HepG2 (cell line): ENCODE measurements around the gene APBA3. TPM values are rescaled to one million over a fixed set of nuclear protein-coding genes. Genes with fewer than 3 reads are reported as not detected.
A peak's percentile ranks its signal among the peaks of the same experiment; 100 is the strongest.

Source experiments
- ATAD3A ChIP-seq: sonication (generic); formaldehyde crosslinking; IDR thresholded peaks from 2 replicates; pipeline ENCODE4 v1.4.0; 2020; ENCODE audit warnings: missing genetic modification reagents
- BORCS8-MEF2B ChIP-seq: sonication (generic); formaldehyde crosslinking; IDR thresholded peaks from 2 replicates; pipeline ENCODE4 v1.8.0; 2022; ENCODE audit warnings: mild to moderate bottlenecking, missing genetic modification reagents
- CBFB ChIP-seq: sonication (generic); formaldehyde crosslinking; IDR thresholded peaks from 2 replicates; pipeline ENCODE4 v1.4.0; 2020; ENCODE audit warnings: missing genetic modification reagents
- CHCHD3 ChIP-seq: sonication (generic); formaldehyde crosslinking; IDR thresholded peaks from 2 replicates; pipeline ENCODE4 v1.8.0; 2022; ENCODE audit warnings: mild to moderate bottlenecking, missing genetic modification reagents, moderate library complexity
- DPF2 ChIP-seq: sonication (generic); formaldehyde crosslinking; IDR thresholded peaks from 2 replicates; pipeline ENCODE4 v1.4.0; 2020; ENCODE audit warnings: mild to moderate bottlenecking, low read depth, missing genetic modification reagents, borderline replicate concordance
- ERF ChIP-seq: IDR thresholded peaks from 2 replicates; pipeline ENCODE4 v1.6.1; 2018; ENCODE audit warnings: missing biosample characterization, missing genetic modification reagents
- FIP1L1 ChIP-seq: fragments of 200-400 bp; formaldehyde crosslinking; IDR thresholded peaks from 2 replicates; pipeline ENCODE4 v1.6.1; 2018; ENCODE audit warnings: low read depth, mild to moderate bottlenecking, low read length, moderate library complexity, borderline replicate concordance; ENCODE audit not compliant: insufficient read depth
- FLYWCH1 ChIP-seq: sonication (generic); formaldehyde crosslinking; IDR thresholded peaks from 2 replicates; pipeline ENCODE4 v1.8.1; 2023; ENCODE audit warnings: mild to moderate bottlenecking, missing genetic modification reagents
- FOXA3 ChIP-seq: IDR thresholded peaks from 2 replicates; pipeline ENCODE4 v1.6.1; 2016; ENCODE audit warnings: missing genetic modification reagents, missing compliant biosample characterization
- GLI4 ChIP-seq: sonication (generic); formaldehyde crosslinking; IDR thresholded peaks from 2 replicates; pipeline ENCODE4 v1.5.1; 2020; ENCODE audit warnings: missing genetic modification reagents, mild to moderate bottlenecking, moderate library complexity, borderline replicate concordance
- MTA1 ChIP-seq: sonication (generic); formaldehyde crosslinking; IDR thresholded peaks from 2 replicates; pipeline ENCODE4 v1.4.0; 2020; ENCODE audit warnings: missing genetic modification reagents, mild to moderate bottlenecking, borderline replicate concordance
- ONECUT2 ChIP-seq: sonication (generic); formaldehyde crosslinking; IDR thresholded peaks from 2 replicates; pipeline ENCODE4 v1.4.0; 2020; ENCODE audit warnings: missing genetic modification reagents
- RARA ChIP-seq: IDR thresholded peaks from 2 replicates; pipeline ENCODE4 v1.6.1; 2016; ENCODE audit warnings: missing genetic modification reagents, missing compliant biosample characterization
- RARG ChIP-seq: sonication (generic); formaldehyde crosslinking; IDR thresholded peaks from 2 replicates; pipeline ENCODE4 v1.4.0; 2020; ENCODE audit warnings: low read depth, mild to moderate bottlenecking, missing genetic modification reagents
- RBM22 ChIP-seq: fragments of 200-400 bp; formaldehyde crosslinking; optimal IDR thresholded peaks from 2 replicates; pipeline ENCODE3; 2017; ENCODE audit warnings: mild to moderate bottlenecking, low read length, moderate library complexity
- RFXANK ChIP-seq: IDR thresholded peaks from 2 replicates; pipeline ENCODE4 v1.6.1; 2016
- SP5 ChIP-seq: IDR thresholded peaks from 2 replicates; pipeline ENCODE4 v1.6.1; 2016; ENCODE audit warnings: low read depth, borderline replicate concordance
- TCF12 ChIP-seq, 2 experiments: fragments of 450-650 bp in 1 of 2; sonication (generic) in 1 of 2; formaldehyde crosslinking in 1 of 2; IDR thresholded peaks; 2 replicates each; pipeline versions ENCODE4 v1.6.1 to v1.8.0; 2017 to 2022; ENCODE audit warnings: antibody characterized with exemption in 1 of 2, mild to moderate bottlenecking in 1 of 2, missing genetic modification reagents in 1 of 2, moderate library complexity in 1 of 2
- ZFP1 ChIP-seq: IDR thresholded peaks from 2 replicates; pipeline ENCODE4 v1.6.1; 2016
- ZNF362 ChIP-seq: sonication (generic); formaldehyde crosslinking; IDR thresholded peaks from 2 replicates; pipeline ENCODE4 v1.4.0; 2020; ENCODE audit warnings: missing genetic modification reagents, mild to moderate bottlenecking, borderline replicate concordance
- ZNF367 ChIP-seq: sonication (generic); formaldehyde crosslinking; IDR thresholded peaks from 2 replicates; pipeline ENCODE4 v1.4.0; 2020; ENCODE audit warnings: missing genetic modification reagents, borderline replicate concordance
- ZNF576 ChIP-seq: sonication (generic); formaldehyde crosslinking; IDR thresholded peaks from 2 replicates; pipeline ENCODE4 v1.4.0; 2020; ENCODE audit warnings: mild to moderate bottlenecking, missing genetic modification reagents
- ZNF776 ChIP-seq: sonication (generic); formaldehyde crosslinking; IDR thresholded peaks from 2 replicates; pipeline ENCODE4 v1.4.0; 2020; ENCODE audit warnings: mild to moderate bottlenecking, missing genetic modification reagents
- ZSCAN21 ChIP-seq: sonication (generic); formaldehyde crosslinking; IDR thresholded peaks from 2 replicates; pipeline ENCODE4 v1.8.0; 2022; ENCODE audit warnings: mild to moderate bottlenecking, missing genetic modification reagents, moderate library complexity, borderline replicate concordance
- polyA plus RNA-seq, 8 experiments: library from polyadenylated mRNA; depleted of rRNA in 3 of 8; stranded (reverse) in 7 of 8; unstranded in 1 of 8; fragments of >200 nt; fragmentation: Illumina TruSeq in 4 of 8; extraction: Trizol in 4 of 8; gene quantifications; 2 replicates each; pipeline versions ENCODE4 v1.2.1 to v1.2.3, GENCODE V29; 2011 to 2016; ENCODE audit warnings: low read depth in 4 of 8, missing spikeins in 1 of 8, mixed read lengths in 1 of 8; ENCODE audit not compliant: insufficient read depth in 1 of 8
- total RNA-seq, 5 experiments: library from RNA; depleted of rRNA; stranded (reverse); fragments of >200 nt; fragmentation: Illumina TruSeq; extraction: Trizol; gene quantifications; 2 replicates each; pipeline ENCODE4 v1.2.3, GENCODE V29; 2016; ENCODE audit warnings: low read depth in 1 of 5

The APBA3 gene
- total and polyA plus RNA-seq, 2 of the 13 experiments (the other 11 are each of a cell fraction or from before 2014, with no cell fraction given) = 14.2 to 14.3 TPM

- peak; percentile 98 for TF ChIP-seq ZSCAN21
- no peak for TF ChIP-seq GLI4 (CRISPR knock-in tag)
- peak; percentile 79; the same call in 1 of the 2 replicates for TF ChIP-seq MTA1 (CRISPR knock-in tag)
- TF ChIP-seq FOXA3 (CRISPR knock-in tag) = peak; percentile 91
- 0 out of 2 replicates have a peak, but pooled peaks have one; percentile 47 for TF ChIP-seq RFXANK (CRISPR knock-in tag)
- TF ChIP-seq FIP1L1 = no peak
- TF ChIP-seq ZNF362 (CRISPR knock-in tag) = peak; percentile 59
- peak; percentile 60; the same call in 1 of the 2 replicates for TF ChIP-seq BORCS8-MEF2B (CRISPR knock-in tag)
- TF ChIP-seq ZNF576 (CRISPR knock-in tag) = no peak
- no peak for TF ChIP-seq ZNF367 (CRISPR knock-in tag)
- no peak for TF ChIP-seq FLYWCH1
- 0 out of 2 replicates have a peak, but pooled peaks have one; percentile 40 for TF ChIP-seq ZNF776 (CRISPR knock-in tag)
- peak; percentile 75; the same call in 1 of the 2 replicates for TF ChIP-seq CBFB (CRISPR knock-in tag)
- peak; percentile 79 for TF ChIP-seq DPF2 (CRISPR knock-in tag)
- TF ChIP-seq ZFP1 (CRISPR knock-in tag) = 0 out of 2 replicates have a peak, but pooled peaks have one; percentile 78
- TF ChIP-seq ONECUT2 (CRISPR knock-in tag) = 0 out of 2 replicates have a peak, but pooled peaks have one; percentile 30
- TF ChIP-seq ATAD3A = no peak
- peak; percentile 66; the same call in 1 of the 2 replicates for TF ChIP-seq RARA (CRISPR knock-in tag)
- TF ChIP-seq RBM22 = no peak
- TF ChIP-seq CHCHD3 (CRISPR knock-in tag) = no peak
- TF ChIP-seq RARG (CRISPR knock-in tag) = no peak
- peak; percentile 79 for TF ChIP-seq ERF (CRISPR knock-in tag)
- TF ChIP-seq TCF12 (IDR thresholded peaks at IDR 0.05) = no peak
- 0 out of 2 replicates have a peak, but pooled peaks have one; percentile 30 for TF ChIP-seq TCF12 (CRISPR knock-in tag; IDR thresholded peaks at IDR 0.05)
- peak; percentile 95 for TF ChIP-seq SP5 (CRISPR knock-in tag)
Measured at GRCh38 chr19:3710265-3710812, 51.2 kb downstream of the APBA3 start (continued).
